HepG2 (cell line): ENCODE results near the gene PARK7. TPM values are rescaled to one million over a fixed set of nuclear protein-coding genes. Genes with fewer than 3 reads are reported as not detected.
A peak's percentile ranks its signal among the peaks of the same experiment; 100 is the strongest.

ENCODE experiments used
- ATF1 ChIP-seq: IDR thresholded peaks from 2 replicates; pipeline ENCODE4 v1.6.1; 2016; ENCODE audit warnings: mild to moderate bottlenecking, control low read depth
- CEBPB ChIP-seq: IDR thresholded peaks from 2 replicates; pipeline ENCODE4 v1.6.1; 2011; ENCODE audit warnings: low read depth, low read length, improper control_type of control experiment, borderline replicate concordance
- FOXP1 ChIP-seq, 2 experiments: fragments of 450-650 bp in 1 of 2; IDR thresholded peaks; 2 replicates each; pipeline ENCODE4 v1.6.1; 2017 to 2018; ENCODE audit warnings: antibody characterized with exemption in 1 of 2
- HOXD1 ChIP-seq: sonication (generic); formaldehyde crosslinking; IDR thresholded peaks from 2 replicates; pipeline ENCODE4 v1.5.0; 2020; ENCODE audit warnings: missing genetic modification reagents
- IKZF4 ChIP-seq: sonication (generic); formaldehyde crosslinking; IDR thresholded peaks from 2 replicates; pipeline ENCODE4 v1.5.1; 2020; ENCODE audit warnings: borderline replicate concordance, mild to moderate bottlenecking, low read depth, missing genetic modification reagents; ENCODE audit errors: not compliant biosample characterization
- MAX ChIP-seq: IDR thresholded peaks from 2 replicates; pipeline ENCODE4 v1.6.1; 2012; ENCODE audit warnings: inconsistent platforms
- SOX5 ChIP-seq: IDR thresholded peaks from 2 replicates; pipeline ENCODE4 v1.6.1; 2016; ENCODE audit warnings: borderline replicate concordance
- ZNF121 ChIP-seq: sonication (generic); formaldehyde crosslinking; IDR thresholded peaks from 2 replicates; pipeline ENCODE4 v1.5.0; 2020; ENCODE audit warnings: mild to moderate bottlenecking, missing genetic modification reagents
- ZNF160 ChIP-seq: sonication (generic); formaldehyde crosslinking; IDR thresholded peaks from 2 replicates; pipeline ENCODE4 v1.8.0; 2022; ENCODE audit warnings: mild to moderate bottlenecking, inconsistent platforms, missing genetic modification reagents
- ZNF335 ChIP-seq: sonication (generic); formaldehyde crosslinking; IDR thresholded peaks from 2 replicates; pipeline ENCODE4 v1.4.0; 2020; ENCODE audit warnings: missing genetic modification reagents
- ZNF580 ChIP-seq: IDR thresholded peaks from 2 replicates; pipeline ENCODE4 v1.6.1; 2016; ENCODE audit warnings: low read depth, borderline replicate concordance
- ZNF761 ChIP-seq: sonication (generic); formaldehyde crosslinking; conservative IDR thresholded peaks from 2 replicates; pipeline ENCODE4 v1.4.0; 2020; ENCODE audit warnings: mild to moderate bottlenecking, missing genetic modification reagents
- polyA plus RNA-seq, 8 experiments: library from polyadenylated mRNA; depleted of rRNA in 3 of 8; stranded (reverse) in 7 of 8; unstranded in 1 of 8; fragments of >200 nt; fragmentation: Illumina TruSeq in 4 of 8; extraction: Trizol in 4 of 8; gene quantifications; 2 replicates each; pipeline versions ENCODE4 v1.2.1 to v1.2.3, GENCODE V29; 2011 to 2016; ENCODE audit warnings: low read depth in 4 of 8, missing spikeins in 1 of 8, mixed read lengths in 1 of 8; ENCODE audit not compliant: insufficient read depth in 1 of 8
- total RNA-seq, 5 experiments: library from RNA; depleted of rRNA; stranded (reverse); fragments of >200 nt; fragmentation: Illumina TruSeq; extraction: Trizol; gene quantifications; 2 replicates each; pipeline ENCODE4 v1.2.3, GENCODE V29; 2016; ENCODE audit warnings: low read depth in 1 of 5
- TF ChIP-seq, protein P1 (sequence below): sonication (generic); formaldehyde crosslinking; IDR thresholded peaks from 2 replicates; pipeline ENCODE4 v1.9.0; 2022; ENCODE audit warnings: missing genetic modification reagents, mild to moderate bottlenecking, borderline replicate concordance
- TF ChIP-seq, protein P2 (sequence below): IDR thresholded peaks from 2 replicates; pipeline ENCODE4 v1.6.1; 2016; ENCODE audit warnings: missing genetic modification reagents, missing compliant biosample characterization
- TF ChIP-seq, protein P3 (sequence below), 2 experiments: IDR thresholded peaks; 2 replicates each; pipeline ENCODE4 v1.6.1; 2011 to 2012; ENCODE audit warnings: low read length in 2 of 2, borderline replicate concordance in 1 of 2, low read depth in 1 of 2, mild to moderate bottlenecking in 1 of 2, moderate library complexity in 1 of 2
- TF ChIP-seq, protein P4 (sequence below): sonication (generic); formaldehyde crosslinking; IDR thresholded peaks from 2 replicates; pipeline ENCODE4 v1.5.0; 2020; ENCODE audit warnings: mild to moderate bottlenecking, missing genetic modification reagents, borderline replicate concordance

The PARK7 gene
- total and polyA plus RNA-seq, 2 of the 13 experiments (the other 11 are each of a cell fraction or from before 2014, with no cell fraction given), result 212 to 296 TPM

- no peak for TF ChIP-seq IKZF4 (CRISPR knock-in tag)
- TF ChIP-seq SOX5 (CRISPR knock-in tag), result no peak
- TF ChIP-seq ATF1 (CRISPR knock-in tag), result no peak
- TF ChIP-seq, protein P1, sequence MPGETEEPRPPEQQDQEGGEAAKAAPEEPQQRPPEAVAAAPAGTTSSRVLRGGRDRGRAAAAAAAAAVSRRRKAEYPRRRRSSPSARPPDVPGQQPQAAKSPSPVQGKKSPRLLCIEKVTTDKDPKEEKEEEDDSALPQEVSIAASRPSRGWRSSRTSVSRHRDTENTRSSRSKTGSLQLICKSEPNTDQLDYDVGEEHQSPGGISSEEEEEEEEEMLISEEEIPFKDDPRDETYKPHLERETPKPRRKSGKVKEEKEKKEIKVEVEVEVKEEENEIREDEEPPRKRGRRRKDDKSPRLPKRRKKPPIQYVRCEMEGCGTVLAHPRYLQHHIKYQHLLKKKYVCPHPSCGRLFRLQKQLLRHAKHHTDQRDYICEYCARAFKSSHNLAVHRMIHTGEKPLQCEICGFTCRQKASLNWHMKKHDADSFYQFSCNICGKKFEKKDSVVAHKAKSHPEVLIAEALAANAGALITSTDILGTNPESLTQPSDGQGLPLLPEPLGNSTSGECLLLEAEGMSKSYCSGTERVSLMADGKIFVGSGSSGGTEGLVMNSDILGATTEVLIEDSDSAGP (CRISPR knock-in tag), result no peak
- TF ChIP-seq CEBPB, result no peak
- no peak for TF ChIP-seq HOXD1
- TF ChIP-seq, protein P2, sequence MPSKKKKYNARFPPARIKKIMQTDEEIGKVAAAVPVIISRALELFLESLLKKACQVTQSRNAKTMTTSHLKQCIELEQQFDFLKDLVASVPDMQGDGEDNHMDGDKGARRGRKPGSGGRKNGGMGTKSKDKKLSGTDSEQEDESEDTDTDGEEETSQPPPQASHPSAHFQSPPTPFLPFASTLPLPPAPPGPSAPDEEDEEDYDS (CRISPR knock-in tag), result peak; percentile 39; the same call in 1 of the 2 replicates
- TF ChIP-seq, protein P3, sequence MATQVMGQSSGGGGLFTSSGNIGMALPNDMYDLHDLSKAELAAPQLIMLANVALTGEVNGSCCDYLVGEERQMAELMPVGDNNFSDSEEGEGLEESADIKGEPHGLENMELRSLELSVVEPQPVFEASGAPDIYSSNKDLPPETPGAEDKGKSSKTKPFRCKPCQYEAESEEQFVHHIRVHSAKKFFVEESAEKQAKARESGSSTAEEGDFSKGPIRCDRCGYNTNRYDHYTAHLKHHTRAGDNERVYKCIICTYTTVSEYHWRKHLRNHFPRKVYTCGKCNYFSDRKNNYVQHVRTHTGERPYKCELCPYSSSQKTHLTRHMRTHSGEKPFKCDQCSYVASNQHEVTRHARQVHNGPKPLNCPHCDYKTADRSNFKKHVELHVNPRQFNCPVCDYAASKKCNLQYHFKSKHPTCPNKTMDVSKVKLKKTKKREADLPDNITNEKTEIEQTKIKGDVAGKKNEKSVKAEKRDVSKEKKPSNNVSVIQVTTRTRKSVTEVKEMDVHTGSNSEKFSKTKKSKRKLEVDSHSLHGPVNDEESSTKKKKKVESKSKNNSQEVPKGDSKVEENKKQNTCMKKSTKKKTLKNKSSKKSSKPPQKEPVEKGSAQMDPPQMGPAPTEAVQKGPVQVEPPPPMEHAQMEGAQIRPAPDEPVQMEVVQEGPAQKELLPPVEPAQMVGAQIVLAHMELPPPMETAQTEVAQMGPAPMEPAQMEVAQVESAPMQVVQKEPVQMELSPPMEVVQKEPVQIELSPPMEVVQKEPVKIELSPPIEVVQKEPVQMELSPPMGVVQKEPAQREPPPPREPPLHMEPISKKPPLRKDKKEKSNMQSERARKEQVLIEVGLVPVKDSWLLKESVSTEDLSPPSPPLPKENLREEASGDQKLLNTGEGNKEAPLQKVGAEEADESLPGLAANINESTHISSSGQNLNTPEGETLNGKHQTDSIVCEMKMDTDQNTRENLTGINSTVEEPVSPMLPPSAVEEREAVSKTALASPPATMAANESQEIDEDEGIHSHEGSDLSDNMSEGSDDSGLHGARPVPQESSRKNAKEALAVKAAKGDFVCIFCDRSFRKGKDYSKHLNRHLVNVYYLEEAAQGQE (IDR thresholded peaks at IDR 0.05; ENCODE audit: borderline replicate concordance in 1 of 2, low read depth in 1 of 2, low read length in 2 of 2), result no peak
- TF ChIP-seq ZNF761 (CRISPR knock-in tag), result no peak
- no peak for TF ChIP-seq ZNF121 (CRISPR knock-in tag)
- TF ChIP-seq ZNF580 (CRISPR knock-in tag), result no peak
- TF ChIP-seq ZNF335 (CRISPR knock-in tag), result no peak; the same call in 1 of the 2 replicates
- no peak for TF ChIP-seq MAX
- TF ChIP-seq, protein P4, sequence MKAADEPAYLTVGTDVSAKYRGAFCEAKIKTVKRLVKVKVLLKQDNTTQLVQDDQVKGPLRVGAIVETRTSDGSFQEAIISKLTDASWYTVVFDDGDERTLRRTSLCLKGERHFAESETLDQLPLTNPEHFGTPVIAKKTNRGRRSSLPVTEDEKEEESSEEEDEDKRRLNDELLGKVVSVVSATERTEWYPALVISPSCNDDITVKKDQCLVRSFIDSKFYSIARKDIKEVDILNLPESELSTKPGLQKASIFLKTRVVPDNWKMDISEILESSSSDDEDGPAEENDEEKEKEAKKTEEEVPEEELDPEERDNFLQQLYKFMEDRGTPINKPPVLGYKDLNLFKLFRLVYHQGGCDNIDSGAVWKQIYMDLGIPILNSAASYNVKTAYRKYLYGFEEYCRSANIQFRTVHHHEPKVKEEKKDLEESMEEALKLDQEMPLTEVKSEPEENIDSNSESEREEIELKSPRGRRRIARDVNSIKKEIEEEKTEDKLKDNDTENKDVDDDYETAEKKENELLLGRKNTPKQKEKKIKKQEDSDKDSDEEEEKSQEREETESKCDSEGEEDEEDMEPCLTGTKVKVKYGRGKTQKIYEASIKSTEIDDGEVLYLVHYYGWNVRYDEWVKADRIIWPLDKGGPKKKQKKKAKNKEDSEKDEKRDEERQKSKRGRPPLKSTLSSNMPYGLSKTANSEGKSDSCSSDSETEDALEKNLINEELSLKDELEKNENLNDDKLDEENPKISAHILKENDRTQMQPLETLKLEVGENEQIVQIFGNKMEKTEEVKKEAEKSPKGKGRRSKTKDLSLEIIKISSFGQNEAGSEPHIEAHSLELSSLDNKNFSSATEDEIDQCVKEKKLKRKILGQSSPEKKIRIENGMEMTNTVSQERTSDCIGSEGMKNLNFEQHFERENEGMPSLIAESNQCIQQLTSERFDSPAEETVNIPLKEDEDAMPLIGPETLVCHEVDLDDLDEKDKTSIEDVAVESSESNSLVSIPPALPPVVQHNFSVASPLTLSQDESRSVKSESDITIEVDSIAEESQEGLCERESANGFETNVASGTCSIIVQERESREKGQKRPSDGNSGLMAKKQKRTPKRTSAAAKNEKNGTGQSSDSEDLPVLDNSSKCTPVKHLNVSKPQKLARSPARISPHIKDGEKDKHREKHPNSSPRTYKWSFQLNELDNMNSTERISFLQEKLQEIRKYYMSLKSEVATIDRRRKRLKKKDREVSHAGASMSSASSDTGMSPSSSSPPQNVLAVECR (CRISPR knock-in tag), result peak; percentile 56; the same call in 1 of the 2 replicates
- no peak for TF ChIP-seq FOXP1 (IDR thresholded peaks at IDR 0.05)
- TF ChIP-seq FOXP1 (CRISPR knock-in tag; IDR thresholded peaks at IDR 0.05), result 0 out of 2 replicates have a peak, but pooled peaks have one; percentile 27
- TF ChIP-seq ZNF160 (CRISPR knock-in tag), result no peak
Measured at GRCh38 chr1:7975212-7975865, 13.8 kb downstream of the PARK7 start (continued).
